Erythroblast (primary cell): Measurements from ENCODE around the gene SIGLEC5.

Source experiments
- GATA1 ChIP-seq: IDR thresholded peaks from 2 replicates; pipeline ENCODE4 v1.6.1; 2011; ENCODE audit warnings: low read depth, mild to moderate bottlenecking, control low read depth, low read length, moderate library complexity
- POLR2A ChIP-seq: IDR thresholded peaks from 2 replicates; pipeline ENCODE4 v1.6.1; 2011; ENCODE audit warnings: mild to moderate bottlenecking, low read length

- TF ChIP-seq POLR2A (peak; percentile 84), GATA1 (no peak)
These were observed 59.1 kb downstream of the SIGLEC5 start, which contains the start of gene ZNF175 for GRCh38 chr19:51570962-51571575.
